Measurements from ENCODE around the gene PRSS36.

The PRSS36 gene

GRCh38 chr16:31110106-31111034, 39.5 kb downstream of the PRSS36 start:
- no peak for DNase-seq
- peak overlapping the region in 1 of 2 experiments; percentile 0 for H3K4me3 ChIP-seq (ENCODE audit: insufficient read depth in 1 of 2, low read depth in 1 of 2, low read length in 2 of 2)
- no peak overlapping the region for H4K8ac ChIP-seq (ENCODE audit: low read length)
- no peak overlapping the region for H2BK5ac ChIP-seq (ENCODE audit: low read depth, low read length, poor library complexity, severe bottlenecking)
- no peaks in the 10 kb centered on the region for H3K27me3 ChIP-seq (ENCODE audit: control insufficient read depth in 1 of 2, insufficient read depth in 1 of 2, low read length in 2 of 2)
- H3K14ac ChIP-seq (ENCODE audit: low read length in 2 of 2): no peak overlapping the region
- peak overlapping the region; percentile 18 for H4K91ac ChIP-seq (ENCODE audit: low read length)
- no peaks in the 10 kb centered on the region for H3K9me3 ChIP-seq (ENCODE audit: control insufficient read depth, low read length)
- no peak overlapping the region for H3K18ac ChIP-seq (ENCODE audit: low read depth in 1 of 2, low read length in 2 of 2)
- H3K79me1 ChIP-seq (replicated peaks; ENCODE audit: low read length, poor library complexity, severe bottlenecking): peaks cover 40% of the 10 kb centered on the region
- no peak overlapping the region for H3K4ac ChIP-seq (ENCODE audit: low read depth in 1 of 2, low read length in 2 of 2)
- H3K36me3 ChIP-seq (ENCODE audit: control insufficient read depth in 1 of 2, insufficient read depth in 2 of 2, low read depth in 1 of 2, low read length in 2 of 2): peaks cover 40 to 43% of the 10 kb centered on the region in 2 experiments
- no peak overlapping the region for H2AK5ac ChIP-seq (ENCODE audit: low read length, severe bottlenecking)
- H2BK12ac ChIP-seq (ENCODE audit: low read length in 2 of 2): no peak overlapping the region
- no peak overlapping the region for H3K9ac ChIP-seq (ENCODE audit: low read length)
- H2AFZ ChIP-seq (ENCODE audit: low read depth, low read length): no peak overlapping the region
- H3K23ac ChIP-seq (ENCODE audit: low read length in 2 of 2): no peak overlapping the region
- H3K4me1 ChIP-seq (ENCODE audit: control insufficient read depth, insufficient read depth, low read depth, low read length): peaks cover 32% of the 10 kb centered on the region
- 95% methylated on average over 26 of the region's 26 CpGs for WGBS
- no peak overlapping the region for H2BK120ac ChIP-seq (ENCODE audit: low read depth, low read length)
- H3K27ac ChIP-seq (ENCODE audit: low read length, poor library complexity, severe bottlenecking): no peak overlapping the region
- no peak overlapping the region for H3K4me2 ChIP-seq (ENCODE audit: low read length, poor library complexity, severe bottlenecking)
- no peak overlapping the region for H2BK15ac ChIP-seq (ENCODE audit: low read depth, poor library complexity, severe bottlenecking)

GRCh38 chr16:31109622-31110021, 40.2 kb downstream of the PRSS36 start:
- Histone ChIP-seq H3K36me3 (ENCODE audit: control insufficient read depth in 1 of 2, insufficient read depth in 2 of 2, low read depth in 1 of 2, low read length in 2 of 2) (peaks cover 40 to 43% of the 10 kb centered on the region in 2 experiments), H2BK120ac (ENCODE audit: low read depth, low read length) (no peak overlapping the region), H4K91ac (ENCODE audit: low read length) (no peak overlapping the region), H3K27ac (ENCODE audit: low read length, poor library complexity, severe bottlenecking) (no peak overlapping the region), H3K14ac (ENCODE audit: low read length in 2 of 2) (no peak overlapping the region), H3K18ac (ENCODE audit: low read depth in 1 of 2, low read length in 2 of 2) (no peak overlapping the region), H3K4ac (ENCODE audit: low read depth in 1 of 2, low read length in 2 of 2) (no peak overlapping the region), H2AFZ (ENCODE audit: low read depth, low read length) (no peak overlapping the region), H4K8ac (ENCODE audit: low read length) (no peak overlapping the region), H2BK5ac (ENCODE audit: low read depth, low read length, poor library complexity, severe bottlenecking) (no peak overlapping the region), H3K27me3 (ENCODE audit: control insufficient read depth in 1 of 2, insufficient read depth in 1 of 2, low read length in 2 of 2) (no peaks in the 10 kb centered on the region), H3K23ac (ENCODE audit: low read length in 2 of 2) (peak overlapping the region in 1 of 2 experiments; percentile 41), H2BK15ac (ENCODE audit: low read depth, poor library complexity, severe bottlenecking) (no peak overlapping the region), H3K79me1 (replicated peaks; ENCODE audit: low read length, poor library complexity, severe bottlenecking) (peaks cover 40% of the 10 kb centered on the region), H3K4me3 (ENCODE audit: insufficient read depth in 1 of 2, low read depth in 1 of 2, low read length in 2 of 2) (peak overlapping the region in 1 of 2 experiments; percentile 88), H3K9ac (ENCODE audit: low read length) (no peak overlapping the region), H2BK12ac (ENCODE audit: low read length in 2 of 2) (no peak overlapping the region), H3K4me1 (ENCODE audit: control insufficient read depth, insufficient read depth, low read depth, low read length) (peaks cover 32% of the 10 kb centered on the region), H2AK5ac (ENCODE audit: low read length, severe bottlenecking) (no peak overlapping the region), H3K4me2 (ENCODE audit: low read length, poor library complexity, severe bottlenecking) (no peak overlapping the region), H3K9me3 (ENCODE audit: control insufficient read depth, low read length) (no peaks in the 10 kb centered on the region)
- WGBS: 95% methylated on average over 12 of the region's 12 CpGs
- DNase-seq: no peak

GRCh38 chr16:31108794-31109558, 40.9 kb downstream of the PRSS36 start:
- Histone ChIP-seq H3K23ac (ENCODE audit: low read length in 2 of 2) (peak overlapping the region in 1 of 2 experiments; percentile 74), H3K27ac (ENCODE audit: low read length, poor library complexity, severe bottlenecking) (no peak overlapping the region), H3K4ac (ENCODE audit: low read depth in 1 of 2, low read length in 2 of 2) (peak overlapping the region; percentile 62 to 75), H3K18ac (ENCODE audit: low read depth in 1 of 2, low read length in 2 of 2) (peak overlapping the region; percentile 73 to 90), H2BK120ac (ENCODE audit: low read depth, low read length) (peak overlapping the region; percentile 42), H3K4me3 (ENCODE audit: insufficient read depth in 1 of 2, low read depth in 1 of 2, low read length in 2 of 2) (peak overlapping the region; percentile 81 to 88), H2AFZ (ENCODE audit: low read depth, low read length) (peak overlapping the region; percentile 87), H3K14ac (ENCODE audit: low read length in 2 of 2) (peak overlapping the region; percentile 5 to 70), H3K4me1 (ENCODE audit: control insufficient read depth, insufficient read depth, low read depth, low read length) (peaks cover 32% of the 10 kb centered on the region), H3K79me1 (replicated peaks; ENCODE audit: low read length, poor library complexity, severe bottlenecking) (peaks cover 40% of the 10 kb centered on the region), H3K9ac (ENCODE audit: low read length) (peak overlapping the region; percentile 90), H3K9me3 (ENCODE audit: control insufficient read depth, low read length) (no peaks in the 10 kb centered on the region), H4K8ac (ENCODE audit: low read length) (peak overlapping the region; percentile 85), H2BK5ac (ENCODE audit: low read depth, low read length, poor library complexity, severe bottlenecking) (no peak overlapping the region), H2AK5ac (ENCODE audit: low read length, severe bottlenecking) (peak overlapping the region; percentile 23), H3K27me3 (ENCODE audit: control insufficient read depth in 1 of 2, insufficient read depth in 1 of 2, low read length in 2 of 2) (no peaks in the 10 kb centered on the region), H2BK15ac (ENCODE audit: low read depth, poor library complexity, severe bottlenecking) (no peak overlapping the region), H2BK12ac (ENCODE audit: low read length in 2 of 2) (peak overlapping the region in 1 of 2 experiments; percentile 57), H3K4me2 (ENCODE audit: low read length, poor library complexity, severe bottlenecking) (peak overlapping the region; percentile 99), H3K36me3 (ENCODE audit: control insufficient read depth in 1 of 2, insufficient read depth in 2 of 2, low read depth in 1 of 2, low read length in 2 of 2) (peaks cover 40 to 43% of the 10 kb centered on the region in 2 experiments), H4K91ac (ENCODE audit: low read length) (no peak overlapping the region)
- no peak for DNase-seq
- WGBS: 64% methylated on average over 56 of the region's 57 CpGs
